GM21447 (cell line): ENCODE results near the gene NOXA1.
"Not testable (repeated sequence)": the region's sequence is repeated elsewhere in the genome, so short reads cannot be mapped to it uniquely, and the experiment has no call there.

ENCODE experiments used
- ATAC-seq: cut with Tn5 transposase; IDR thresholded peaks from one replicate; pipeline ENCODE4 v1.9.1; 2021; ENCODE audit not compliant: unreplicated experiment

NOXA1 gene

GRCh38 chr9:137404961-137405567 lies 18.1 kb upstream of the NOXA1 start:
- no peak for ATAC-seq

GRCh38 chr9:137405677-137406081 lies 17.5 kb upstream of the NOXA1 start:
- no peak for ATAC-seq

- ATAC-seq = no peak
These were observed 17.0 kb upstream of the NOXA1 start for GRCh38 chr9:137406085-137406760.

- no peak for ATAC-seq
These were observed 16.2 kb upstream of the NOXA1 start for GRCh38 chr9:137406876-137407589.

DNA sequence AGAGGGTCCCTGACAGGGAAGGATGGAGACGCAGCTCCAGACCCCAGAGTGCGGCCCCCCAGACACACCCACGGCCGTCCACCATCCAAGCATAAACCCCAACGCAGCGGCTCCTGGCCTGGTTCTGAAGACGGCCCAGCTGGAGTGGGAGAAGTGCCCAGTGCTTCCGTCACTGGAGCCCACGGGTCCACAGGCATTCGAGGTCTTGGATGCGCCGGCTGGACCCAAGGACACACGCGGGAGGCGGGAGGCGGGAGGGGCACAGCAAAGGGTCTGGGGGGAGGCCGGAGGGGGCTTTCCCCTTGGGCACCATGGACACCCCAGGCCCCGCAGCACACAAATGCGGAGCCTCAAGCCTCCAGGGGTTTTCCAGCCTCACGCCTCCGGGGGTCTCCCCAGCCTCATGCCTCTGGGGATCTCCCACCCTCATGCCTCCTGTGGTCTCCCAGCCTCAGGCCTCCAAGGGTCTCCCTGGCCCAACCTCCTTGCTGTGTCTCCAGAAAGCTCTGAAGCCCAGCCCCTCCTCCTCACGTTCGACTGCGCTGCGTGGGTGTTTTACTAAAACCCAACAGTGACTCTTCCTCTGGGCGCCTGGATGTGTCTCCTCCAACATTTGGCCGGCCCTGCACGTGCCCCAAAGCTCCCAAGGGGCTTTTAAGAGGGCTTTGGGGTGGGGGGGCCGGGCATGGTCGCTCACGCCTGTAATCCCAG lies 15.4 kb upstream of the NOXA1 start:
- ATAC-seq = no peak

DNA sequence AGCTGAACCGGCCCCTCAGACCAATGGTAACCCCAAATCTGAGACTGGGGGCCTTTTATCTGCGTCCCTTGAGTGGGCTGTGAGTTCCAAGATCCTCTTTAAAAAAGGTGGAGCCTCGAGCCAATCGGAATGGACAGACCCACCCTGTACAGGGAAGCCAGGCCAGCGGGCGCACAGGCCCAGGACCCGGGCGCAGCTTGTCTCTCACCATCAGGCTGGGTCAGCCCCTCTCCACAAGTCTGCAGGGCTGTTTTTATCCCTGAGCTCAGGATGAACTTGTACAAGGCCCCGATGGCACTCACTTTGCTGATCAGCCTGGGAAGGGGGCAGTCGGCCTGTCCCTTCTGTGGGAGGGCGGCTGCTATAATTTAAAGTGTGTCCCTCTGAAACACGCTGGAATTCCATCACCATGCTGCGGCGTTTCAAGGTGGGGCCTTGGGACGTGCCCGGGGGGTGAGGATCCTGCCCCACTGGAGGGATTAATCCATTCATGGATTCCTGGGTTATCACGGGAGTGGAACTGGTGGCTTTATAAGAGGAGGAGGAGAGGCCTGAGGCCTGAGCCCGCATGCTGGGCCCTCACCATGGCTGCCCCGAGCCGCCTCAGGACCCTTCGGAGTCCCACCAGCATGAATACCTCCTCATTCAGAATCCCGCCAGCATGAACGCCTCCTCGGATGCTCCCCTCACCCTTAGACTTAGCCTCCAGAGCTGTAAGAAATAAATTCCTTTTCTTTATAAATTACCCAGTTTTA lies 14.4 kb upstream of the NOXA1 start:
- no peak for ATAC-seq

- no peak for ATAC-seq
These were observed 13.7 kb upstream of the NOXA1 start for GRCh38 chr9:137409515-137409914.

- ATAC-seq = not testable (repeated sequence)
These were observed 12.8 kb upstream of the NOXA1 start for GRCh38 chr9:137410236-137410890.

DNA sequence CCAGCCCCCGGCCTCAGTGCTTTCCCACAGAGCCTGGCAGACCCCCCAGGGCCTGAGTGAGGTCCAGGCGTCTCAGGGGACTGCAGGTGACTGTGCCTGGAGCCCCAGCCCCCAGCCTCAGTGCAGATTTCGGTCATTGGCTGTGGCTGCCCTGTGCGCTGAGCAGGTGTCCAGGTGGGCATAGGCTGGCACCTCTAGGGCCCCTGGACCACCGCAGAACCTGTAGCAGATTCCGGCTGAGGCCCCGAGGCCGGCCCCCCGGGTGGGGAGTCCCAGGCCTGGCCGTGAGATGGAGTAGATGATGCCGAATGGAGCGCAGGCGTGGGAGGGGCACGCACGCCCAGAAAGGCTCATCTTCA lies 12.3 kb upstream of the NOXA1 start:
- no peak for ATAC-seq

GRCh38 chr9:137411260-137411644 lies 11.9 kb upstream of the NOXA1 start:
- no peak for ATAC-seq

GRCh38 chr9:137411645-137412380 lies 11.4 kb upstream of the NOXA1 start:
- no peak for ATAC-seq

- ATAC-seq = no peak
These were observed 10.8 kb upstream of the NOXA1 start for GRCh38 chr9:137412431-137412830.

DNA sequence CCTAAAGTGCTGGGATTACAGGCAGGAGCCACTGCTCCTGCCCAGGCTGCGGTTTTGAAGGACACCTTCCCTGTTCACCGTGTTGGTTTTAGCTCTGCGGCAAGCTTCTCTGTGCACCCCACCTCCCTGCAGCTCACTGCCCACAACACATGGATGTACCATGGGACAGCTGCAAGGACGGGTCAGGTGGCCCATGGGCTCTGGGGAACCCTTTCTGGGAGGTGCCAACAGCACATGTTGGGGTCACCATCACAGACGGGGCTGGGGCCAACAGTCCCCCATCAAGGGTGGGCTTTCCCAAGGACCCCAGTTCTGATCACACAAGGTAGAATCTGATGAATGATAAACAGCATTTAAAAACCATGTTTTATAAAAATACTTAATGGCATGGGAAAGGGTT lies 7.7 kb upstream of the NOXA1 start:
- ATAC-seq = no peak

GRCh38 chr9:137416006-137416562 lies 7.1 kb upstream of the NOXA1 start:
- no peak for ATAC-seq

- ATAC-seq = no peak
These were observed 6.5 kb upstream of the NOXA1 start for GRCh38 chr9:137416563-137417151.

GRCh38 chr9:137417161-137418021 lies 5.8 kb upstream of the NOXA1 start:
- no peak for ATAC-seq

GRCh38 chr9:137421838-137422603 lies 1.2 kb upstream of the NOXA1 start:
- ATAC-seq = no peak
